Hematopoietic multipotent progenitor cell treated with erythropoietin and hydrocortisone succinate and interleukin-3 and kit ligand, for 4 days (in vitro differentiated cells): ENCODE data around the gene HELZ2.

ENCODE experiments used
- DNase-seq: peaks from one replicate; pipeline ENCODE4 v3.0.0-alpha.2; 2015

HELZ2 gene

GRCh38 chr20:63597651-63598478 is 23.8 kb upstream of the HELZ2 start:
- no peak for DNase-seq

GRCh38 chr20:63596423-63596822 is 22.4 kb upstream of the HELZ2 start:
- no peak for DNase-seq

GRCh38 chr20:63595416-63596127 is 21.5 kb upstream of the HELZ2 start:
- no peak for DNase-seq

GRCh38 chr20:63594043-63594561 is 20.1 kb upstream of the HELZ2 start:
- DNase-seq: no peak

GRCh38 chr20:63592661-63593060 is 18.6 kb upstream of the HELZ2 start:
- DNase-seq: no peak

GRCh38 chr20:63591786-63592355 is 17.8 kb upstream of the HELZ2 start:
- no peak for DNase-seq

- DNase-seq: no peak
These were observed 17.1 kb upstream of the HELZ2 start for GRCh38 chr20:63591147-63591533.

- no peak for DNase-seq
These were observed 16.4 kb upstream of the HELZ2 start for GRCh38 chr20:63590218-63591146.

GRCh38 chr20:63589261-63590217 is 15.5 kb upstream of the HELZ2 start:
- no peak for DNase-seq

GRCh38 chr20:63588641-63589041 is 14.6 kb upstream of the HELZ2 start:
- no peak for DNase-seq

GRCh38 chr20:63587776-63588591 is 13.9 kb upstream of the HELZ2 start:
- peak; percentile 61 for DNase-seq

- DNase-seq: no peak
These were observed 13.2 kb upstream of the HELZ2 start for GRCh38 chr20:63587256-63587655.

GRCh38 chr20:63586797-63587196 is 12.8 kb upstream of the HELZ2 start:
- DNase-seq: no peak

GRCh38 chr20:63585616-63586565 is 11.9 kb upstream of the HELZ2 start:
- DNase-seq: no peak

- DNase-seq: no peak
These were observed 8.5 kb upstream of the HELZ2 start for GRCh38 chr20:63582382-63583063.

GRCh38 chr20:63580796-63581461 is 6.9 kb upstream of the HELZ2 start:
- peak; percentile 61 for DNase-seq

GRCh38 chr20:63579017-63579694 is 5.1 kb upstream of the HELZ2 start:
- DNase-seq: no peak
